ENCODE results near the gene KRT28.
"Not testable (repeated sequence)": the region's sequence is repeated elsewhere in the genome, so short reads cannot be mapped to it uniquely, and the experiment has no call there.

The KRT28 gene

DNA sequence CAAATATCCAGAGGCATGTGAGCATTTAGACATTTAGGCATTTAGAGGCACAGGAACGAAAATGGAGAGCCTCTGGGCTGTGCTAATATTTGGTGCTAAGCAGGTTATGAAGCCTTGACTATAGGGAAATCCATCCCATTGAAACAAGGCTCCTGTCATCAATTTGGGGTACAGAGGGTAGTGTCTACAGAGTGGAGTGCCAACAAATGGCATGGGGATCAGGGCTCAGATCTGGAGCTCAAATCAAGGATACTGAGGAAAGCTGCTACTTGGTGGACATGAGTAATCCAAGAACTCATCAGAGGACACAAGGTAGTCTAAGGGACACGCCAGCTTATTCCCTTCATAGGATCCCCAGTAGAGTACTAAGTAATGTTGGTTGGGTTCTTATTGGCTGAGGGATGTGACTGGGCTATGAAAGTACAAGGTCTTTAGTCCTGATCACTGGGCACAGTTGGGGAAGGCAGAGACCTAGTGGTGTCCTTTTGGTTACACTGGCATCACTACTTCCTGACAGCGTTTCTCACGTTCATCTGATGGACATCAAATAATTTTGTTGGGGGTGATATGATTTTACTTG is 17.4 kb upstream of the KRT28 start:
- ChIA-PET POLR2A (interaction anchor here (2.0 kb wide), 1 partner anchor 872 kb away, joined by 12 read pairs; the partner anchor contains the start of gene EIF1), CTCF (no interaction called here)
- TF ChIP-seq FOXK2 (IDR thresholded peaks at IDR 0.05) (no peak), PKNOX1 (IDR thresholded peaks at IDR 0.05) (no peak), TARDBP (IDR thresholded peaks at IDR 0.05) (no peak), FOXM1 (IDR thresholded peaks at IDR 0.05; ENCODE audit: borderline replicate concordance) (no peak), SUZ12 (IDR thresholded peaks at IDR 0.05) (no peak)
- DNase-seq (ENCODE audit: extremely low spot score) = no peak

GRCh38 chr17:40816569-40816968 is 16.8 kb upstream of the KRT28 start:
- DNase-seq (ENCODE audit: extremely low spot score) = no peak
- POLR2A ChIA-PET = no interaction called here
- TF ChIP-seq BHLHE40 (IDR thresholded peaks at IDR 0.05; ENCODE audit: borderline replicate concordance) (no peak), CTBP1 (IDR thresholded peaks at IDR 0.05; ENCODE audit: borderline replicate concordance) (no peak), ZNF384 (IDR thresholded peaks at IDR 0.05) (no peak)
- CTCF ChIA-PET = no interaction called here

GRCh38 chr17:40815381-40815780 is 15.6 kb upstream of the KRT28 start:
- POLR2A ChIA-PET = no interaction called here
- TF ChIP-seq FOXK2 (IDR thresholded peaks at IDR 0.05) (no peak), ELF4 (IDR thresholded peaks at IDR 0.05) (no peak), CTBP1 (IDR thresholded peaks at IDR 0.05; ENCODE audit: borderline replicate concordance) (no peak), PKNOX1 (IDR thresholded peaks at IDR 0.05) (no peak), L3MBTL2 (conservative IDR thresholded peaks at IDR 0.05) (no peak), ARNT (IDR thresholded peaks at IDR 0.05) (no peak), TARDBP (IDR thresholded peaks at IDR 0.05) (no peak), SUZ12 (IDR thresholded peaks at IDR 0.05) (no peak), ZNF384 (IDR thresholded peaks at IDR 0.05) (no peak), FOXM1 (IDR thresholded peaks at IDR 0.05; ENCODE audit: borderline replicate concordance) (no peak), HDGF (IDR thresholded peaks at IDR 0.05; ENCODE audit: borderline replicate concordance) (no peak), FOXA1 (IDR thresholded peaks at IDR 0.05) (no peak), SP1 (IDR thresholded peaks at IDR 0.05) (no peak), NFRKB (IDR thresholded peaks at IDR 0.05) (no peak), BHLHE40 (IDR thresholded peaks at IDR 0.05; ENCODE audit: borderline replicate concordance) (no peak)
- DNase-seq (ENCODE audit: extremely low spot score) = no peak
- CTCF ChIA-PET = interaction anchor here (0.7 kb wide), 1 partner anchor 833 kb away, joined by 3 read pairs; no protein-coding TSS in a partner anchor

GRCh38 chr17:40814657-40815056 is 14.9 kb upstream of the KRT28 start:
- POLR2A ChIA-PET; DNase-seq (ENCODE audit: extremely low spot score); CTCF ChIA-PET: not testable (repeated sequence)

DNA sequence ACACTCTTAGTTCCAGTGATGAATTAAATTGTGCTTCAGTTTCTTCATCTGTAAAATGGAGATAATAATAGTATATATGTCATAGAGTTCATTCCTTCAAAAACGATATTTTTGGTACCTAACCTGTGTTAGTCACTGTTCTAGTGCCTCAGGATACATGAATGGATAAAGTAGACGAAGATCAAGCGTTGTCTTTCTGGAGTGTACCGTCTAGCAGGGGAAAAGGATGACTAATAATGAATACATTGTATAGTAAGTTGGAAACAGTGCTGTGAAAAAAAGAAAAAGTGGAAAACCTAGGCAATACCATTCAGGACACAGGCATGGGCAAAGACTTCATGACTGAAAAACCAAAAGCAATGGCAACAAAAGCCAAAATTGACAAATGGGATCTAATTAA is 14.0 kb upstream of the KRT28 start:
- TF ChIP-seq HDGF (IDR thresholded peaks at IDR 0.05; ENCODE audit: borderline replicate concordance) = no peak
- TF ChIP-seq SP1 (IDR thresholded peaks at IDR 0.05) = no peak
- no peak for TF ChIP-seq PKNOX1 (IDR thresholded peaks at IDR 0.05)
- no peak for TF ChIP-seq ZNF384 (IDR thresholded peaks at IDR 0.05)
- no peak for TF ChIP-seq FOXK2 (IDR thresholded peaks at IDR 0.05)
- TF ChIP-seq SUZ12 (IDR thresholded peaks at IDR 0.05) = no peak
- no peak for DNase-seq (ENCODE audit: extremely low spot score)
- ChIA-PET POLR2A (no interaction called here), CTCF (no interaction called here)

- CTCF ChIA-PET = interaction anchor here (0.8 kb wide), 1 partner anchor 705 kb away, joined by 3 read pairs; no protein-coding TSS in a partner anchor
- DNase-seq (ENCODE audit: extremely low spot score) = no peak
- TF ChIP-seq ARNT (IDR thresholded peaks at IDR 0.05) = no peak
- TF ChIP-seq SP1 (IDR thresholded peaks at IDR 0.05) = no peak
- no peak for TF ChIP-seq BHLHE40 (IDR thresholded peaks at IDR 0.05; ENCODE audit: borderline replicate concordance)
- TF ChIP-seq PKNOX1 (IDR thresholded peaks at IDR 0.05) = no peak
- TF ChIP-seq ZNF384 (IDR thresholded peaks at IDR 0.05) = no peak
- no peak for TF ChIP-seq L3MBTL2 (conservative IDR thresholded peaks at IDR 0.05)
- TF ChIP-seq TARDBP (IDR thresholded peaks at IDR 0.05) = no peak
- TF ChIP-seq ELF4 (IDR thresholded peaks at IDR 0.05) = no peak
- TF ChIP-seq LEF1 (IDR thresholded peaks at IDR 0.05; ENCODE audit: borderline replicate concordance) = no peak
- no peak for TF ChIP-seq FOXK2 (IDR thresholded peaks at IDR 0.05)
- no peak for TF ChIP-seq FOXA1 (IDR thresholded peaks at IDR 0.05)
- POLR2A ChIA-PET = no interaction called here
Measured at GRCh38 chr17:40812639-40813038, 12.9 kb upstream of the KRT28 start.

GRCh38 chr17:40810494-40810893 is 10.7 kb upstream of the KRT28 start:
- no peak for DNase-seq (ENCODE audit: extremely low spot score)
- ChIA-PET POLR2A (interaction anchor here (1.8 kb wide), 1 partner anchor 8 kb away, joined by 12 read pairs; no protein-coding TSS in a partner anchor), CTCF (no interaction called here)
- TF ChIP-seq TARDBP (IDR thresholded peaks at IDR 0.05) = no peak
- TF ChIP-seq SP1 (IDR thresholded peaks at IDR 0.05) = no peak
- no peak for TF ChIP-seq ZNF384 (IDR thresholded peaks at IDR 0.05)
- no peak for TF ChIP-seq FOXA1 (IDR thresholded peaks at IDR 0.05)
- no peak for TF ChIP-seq L3MBTL2 (conservative IDR thresholded peaks at IDR 0.05)
- TF ChIP-seq PKNOX1 (IDR thresholded peaks at IDR 0.05) = no peak
- TF ChIP-seq SUZ12 (IDR thresholded peaks at IDR 0.05) = no peak
- no peak for TF ChIP-seq HDGF (IDR thresholded peaks at IDR 0.05; ENCODE audit: borderline replicate concordance)
- TF ChIP-seq ELF4 (IDR thresholded peaks at IDR 0.05) = no peak
- TF ChIP-seq LEF1 (IDR thresholded peaks at IDR 0.05; ENCODE audit: borderline replicate concordance) = no peak
- TF ChIP-seq FOXM1 (IDR thresholded peaks at IDR 0.05; ENCODE audit: borderline replicate concordance) = no peak
- TF ChIP-seq ARNT (IDR thresholded peaks at IDR 0.05) = no peak
- no peak for TF ChIP-seq FOXK2 (IDR thresholded peaks at IDR 0.05)
- TF ChIP-seq NFRKB (IDR thresholded peaks at IDR 0.05) = no peak

All from HEK293T (cell line).